Neural progenitor cell (in vitro differentiated cells): ENCODE measurements around the gene SEC14L1. TPM values are rescaled to one million over a fixed set of nuclear protein-coding genes. Genes with fewer than 3 reads are reported as not detected.

ENCODE experiments used
- DNase-seq: peaks from one replicate; pipeline ENCODE4 v3.0.0-alpha.2; 2016; ENCODE audit warnings: low spot score
- H2AFZ ChIP-seq: fragments of 200-600 bp; sonication (generic); replicated peaks from 2 replicates; pipeline ENCODE4 v1.6.1; 2016; ENCODE audit warnings: antibody characterized with exemption
- H3F3A ChIP-seq: fragments of 200-600 bp; sonication (generic); 2 replicates; pipeline ENCODE4 v1.6.1; 2016; ENCODE audit warnings: antibody characterized with exemption, low read depth
- H3K27ac ChIP-seq: fragments of 200-600 bp; sonication (generic); 2 replicates; pipeline ENCODE4 v1.5.1; 2016; ENCODE audit warnings: mild to moderate bottlenecking
- H3K27me3 ChIP-seq: fragments of 200-600 bp; sonication (generic); 2 replicates; pipeline ENCODE4 v1.6.1; 2016; ENCODE audit warnings: mild to moderate bottlenecking, moderate library complexity
- H3K36me3 ChIP-seq: fragments of 200-600 bp; sonication (generic); 2 replicates; pipeline ENCODE4 v1.5.1; 2016
- H3K4me1 ChIP-seq: fragments of 200-600 bp; sonication (generic); 2 replicates; pipeline ENCODE4 v1.6.1; 2016; ENCODE audit warnings: mixed run types
- H3K4me2 ChIP-seq: fragments of 200-600 bp; sonication (generic); 2 replicates; pipeline ENCODE4 v1.6.1; 2016
- H3K4me3 ChIP-seq: fragments of 200-600 bp; sonication (generic); 2 replicates; pipeline ENCODE4 v1.5.1; 2016
- H3K79me2 ChIP-seq: fragments of 200-600 bp; sonication (generic); 2 replicates; pipeline ENCODE4 v1.6.1; 2016; ENCODE audit warnings: low read depth
- H3K9ac ChIP-seq: fragments of 200-600 bp; sonication (generic); 2 replicates; pipeline ENCODE4 v1.6.1; 2016
- H3K9me3 ChIP-seq: fragments of 200-600 bp; sonication (generic); 2 replicates; pipeline ENCODE4 v1.5.1; 2016; ENCODE audit warnings: low read depth
- H4K20me1 ChIP-seq: fragments of 200-600 bp; sonication (generic); 2 replicates; pipeline ENCODE4 v1.6.1; 2016; ENCODE audit warnings: low read depth
- H3K27ac Mint-ChIP-seq: 3 replicates; pipeline ENCODE4 v1.8.0; 2021; ENCODE audit warnings: mixed read lengths
- H3K27me3 Mint-ChIP-seq: 2 replicates; pipeline ENCODE4 v1.8.0; 2022; ENCODE audit warnings: low read depth, mild to moderate bottlenecking, inconsistent platforms, moderate library complexity, mixed read lengths; ENCODE audit not compliant: insufficient read depth
- H3K36me3 Mint-ChIP-seq: 3 replicates; pipeline ENCODE4 v1.8.0; 2021; ENCODE audit warnings: mixed read lengths
- H3K4me1 Mint-ChIP-seq: 3 replicates; pipeline ENCODE4 v1.8.0; 2021; ENCODE audit warnings: mixed read lengths
- H3K4me3 Mint-ChIP-seq: 3 replicates; pipeline ENCODE4 v1.8.0; 2021; ENCODE audit warnings: mild to moderate bottlenecking, moderate library complexity, mixed read lengths
- H3K9me3 Mint-ChIP-seq: 3 replicates; pipeline ENCODE4 v1.8.0; 2020; ENCODE audit warnings: mixed read lengths
- EZH2 ChIP-seq: fragments of 200-600 bp; sonication (generic); IDR thresholded peaks from 2 replicates; pipeline ENCODE4 v1.6.1; 2017; ENCODE audit warnings: antibody characterized with exemption, mild to moderate bottlenecking, moderate library complexity
- EZH2phosphoT487 ChIP-seq: fragments of 200-600 bp; sonication (generic); IDR thresholded peaks from 2 replicates; pipeline ENCODE4 v1.6.1; 2017; ENCODE audit warnings: antibody characterized with exemption
- total RNA-seq: library from RNA; depleted of rRNA; stranded (reverse); fragments of >200 nt; gene quantifications from 2 replicates; pipeline ENCODE4 v1.2.3, GENCODE V29; 2015; ENCODE audit warnings: low replicate concordance
- TF ChIP-seq, protein P1 (sequence below): fragments of 200-600 bp; sonication (generic); IDR thresholded peaks from 2 replicates; pipeline ENCODE4 v1.5.1; 2017; ENCODE audit warnings: antibody characterized with exemption, mild to moderate bottlenecking

The SEC14L1 gene
- total RNA-seq, 1 donor from 2014 or later: 75.0 TPM

DNA sequence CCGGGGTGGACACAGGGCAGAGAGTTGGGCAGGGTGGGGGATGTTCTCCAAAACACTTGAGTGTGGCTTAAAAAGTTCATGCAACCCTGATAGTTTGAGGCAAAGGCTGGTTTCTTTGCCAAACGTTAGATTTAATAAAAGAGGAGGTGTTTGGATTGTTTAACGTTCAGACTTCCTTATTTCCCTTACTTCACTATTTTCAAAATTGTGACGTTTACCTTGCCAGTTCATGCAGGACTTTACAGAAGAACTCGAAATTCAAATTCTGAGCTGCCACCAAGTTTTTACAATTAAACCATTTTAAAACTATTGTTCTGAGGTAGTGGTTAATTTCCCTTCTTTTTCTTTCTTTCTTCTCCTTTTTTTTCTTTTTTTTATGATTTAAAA is 5.5 kb downstream of the SEC14L1 start:
- no peaks in the 10 kb centered on the region for H3K9me3 ChIP-seq
- H2AFZ ChIP-seq: no peak overlapping the region
- no peak for DNase-seq
- no peak overlapping the region for H3K4me3 ChIP-seq
- no peak overlapping the region for H3K27ac ChIP-seq
- peaks cover 71% of the 10 kb centered on the region for H3K79me2 ChIP-seq
- peak overlapping the region; percentile 70 for H3K27ac Mint-ChIP-seq
- H3K4me3 Mint-ChIP-seq: no peak overlapping the region
- H3K9ac ChIP-seq: no peak overlapping the region
- H3K27me3 ChIP-seq: no peaks in the 10 kb centered on the region
- peaks cover 23% of the 10 kb centered on the region for H3K36me3 Mint-ChIP-seq
- H3K27me3 Mint-ChIP-seq: no peaks in the 10 kb centered on the region
- peaks cover 15% of the 10 kb centered on the region for H3F3A ChIP-seq
- TF ChIP-seq EZH2phosphoT487 (no peak), EZH2 (no peak)
- TF ChIP-seq, protein P1, sequence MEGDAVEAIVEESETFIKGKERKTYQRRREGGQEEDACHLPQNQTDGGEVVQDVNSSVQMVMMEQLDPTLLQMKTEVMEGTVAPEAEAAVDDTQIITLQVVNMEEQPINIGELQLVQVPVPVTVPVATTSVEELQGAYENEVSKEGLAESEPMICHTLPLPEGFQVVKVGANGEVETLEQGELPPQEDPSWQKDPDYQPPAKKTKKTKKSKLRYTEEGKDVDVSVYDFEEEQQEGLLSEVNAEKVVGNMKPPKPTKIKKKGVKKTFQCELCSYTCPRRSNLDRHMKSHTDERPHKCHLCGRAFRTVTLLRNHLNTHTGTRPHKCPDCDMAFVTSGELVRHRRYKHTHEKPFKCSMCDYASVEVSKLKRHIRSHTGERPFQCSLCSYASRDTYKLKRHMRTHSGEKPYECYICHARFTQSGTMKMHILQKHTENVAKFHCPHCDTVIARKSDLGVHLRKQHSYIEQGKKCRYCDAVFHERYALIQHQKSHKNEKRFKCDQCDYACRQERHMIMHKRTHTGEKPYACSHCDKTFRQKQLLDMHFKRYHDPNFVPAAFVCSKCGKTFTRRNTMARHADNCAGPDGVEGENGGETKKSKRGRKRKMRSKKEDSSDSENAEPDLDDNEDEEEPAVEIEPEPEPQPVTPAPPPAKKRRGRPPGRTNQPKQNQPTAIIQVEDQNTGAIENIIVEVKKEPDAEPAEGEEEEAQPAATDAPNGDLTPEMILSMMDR: no peak
- peaks cover 33% of the 10 kb centered on the region for H3K4me1 ChIP-seq
- no peaks in the 10 kb centered on the region for H3K36me3 ChIP-seq
- peaks cover 50% of the 10 kb centered on the region for H3K4me1 Mint-ChIP-seq
- H4K20me1 ChIP-seq: peaks cover 78% of the 10 kb centered on the region
- no peaks in the 10 kb centered on the region for H3K9me3 Mint-ChIP-seq
- H3K4me2 ChIP-seq: no peak overlapping the region

GRCh38 chr17:77146882-77147281 is 6.1 kb downstream of the SEC14L1 start:
- peaks cover 23% of the 10 kb centered on the region for H3K36me3 Mint-ChIP-seq
- no peak overlapping the region for H3K27ac Mint-ChIP-seq
- no peak for DNase-seq
- no peak for TF ChIP-seq EZH2
- TF ChIP-seq, protein P1: no peak
- no peak for TF ChIP-seq EZH2phosphoT487
- Histone ChIP-seq H3K9me3 (no peaks in the 10 kb centered on the region), H3K4me1 (peaks cover 35% of the 10 kb centered on the region), H3K4me2 (peak overlapping the region; percentile 10), H3K9ac (no peak overlapping the region), H3K27me3 (no peaks in the 10 kb centered on the region), H3K36me3 (no peaks in the 10 kb centered on the region), H4K20me1 (peaks cover 74% of the 10 kb centered on the region), H2AFZ (no peak overlapping the region), H3K27ac (no peak overlapping the region), H3K4me3 (no peak overlapping the region), H3F3A (peaks cover 10% of the 10 kb centered on the region), H3K79me2 (peaks cover 71% of the 10 kb centered on the region)
- H3K27me3 Mint-ChIP-seq: no peaks in the 10 kb centered on the region
- H3K4me3 Mint-ChIP-seq: no peak overlapping the region
- peaks cover 46% of the 10 kb centered on the region for H3K4me1 Mint-ChIP-seq
- no peaks in the 10 kb centered on the region for H3K9me3 Mint-ChIP-seq

DNA sequence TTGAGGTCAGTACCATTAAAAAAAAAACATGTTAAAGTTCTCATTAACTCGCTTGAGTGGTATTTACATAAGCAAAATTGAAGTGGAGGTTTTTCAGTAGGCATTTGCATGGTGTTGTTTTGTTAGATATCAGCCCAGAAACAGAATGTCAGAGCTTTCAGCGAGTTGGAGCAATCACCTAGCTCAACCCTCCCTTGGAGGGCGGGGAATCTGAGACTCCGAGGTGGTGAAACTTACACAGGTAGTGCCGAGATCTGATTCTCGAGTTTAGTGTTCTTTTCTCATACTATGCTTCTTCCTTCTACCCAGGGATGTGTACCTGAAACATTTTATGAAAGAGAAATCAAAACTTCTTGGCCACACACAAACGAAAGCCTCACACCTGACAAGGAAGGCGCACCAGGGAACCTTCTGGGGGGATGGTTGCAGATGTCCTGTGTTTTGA is 6.6 kb downstream of the SEC14L1 start:
- no peak overlapping the region for H3K27ac ChIP-seq
- peaks cover 34% of the 10 kb centered on the region for H3K4me1 ChIP-seq
- H3K27me3 ChIP-seq: no peaks in the 10 kb centered on the region
- H3K4me3 Mint-ChIP-seq: no peak overlapping the region
- H3K9me3 Mint-ChIP-seq: no peaks in the 10 kb centered on the region
- H3K9me3 ChIP-seq: no peaks in the 10 kb centered on the region
- no peak overlapping the region for H3K9ac ChIP-seq
- H3K36me3 ChIP-seq: no peaks in the 10 kb centered on the region
- H3K4me3 ChIP-seq: no peak overlapping the region
- peaks cover 71% of the 10 kb centered on the region for H4K20me1 ChIP-seq
- peaks cover 42% of the 10 kb centered on the region for H3K4me1 Mint-ChIP-seq
- peaks cover 70% of the 10 kb centered on the region for H3K79me2 ChIP-seq
- no peak overlapping the region for H2AFZ ChIP-seq
- TF ChIP-seq EZH2phosphoT487 (no peak), EZH2 (no peak)
- peaks cover 10% of the 10 kb centered on the region for H3F3A ChIP-seq
- H3K36me3 Mint-ChIP-seq: peaks cover 23% of the 10 kb centered on the region
- no peak for DNase-seq
- peak overlapping the region; percentile 10 for H3K4me2 ChIP-seq
- H3K27me3 Mint-ChIP-seq: no peaks in the 10 kb centered on the region
- no peak overlapping the region for H3K27ac Mint-ChIP-seq

- Histone ChIP-seq H3K36me3 (no peaks in the 10 kb centered on the region), H3K27ac (no peak overlapping the region), H3K27me3 (no peaks in the 10 kb centered on the region), H3K4me1 (peaks cover 43% of the 10 kb centered on the region), H4K20me1 (peaks cover 72% of the 10 kb centered on the region), H3K4me2 (no peak overlapping the region), H3F3A (peaks cover 10% of the 10 kb centered on the region), H2AFZ (no peak overlapping the region), H3K79me2 (peaks cover 70% of the 10 kb centered on the region), H3K4me3 (no peak overlapping the region), H3K9ac (no peak overlapping the region), H3K9me3 (no peaks in the 10 kb centered on the region)
- H3K9me3 Mint-ChIP-seq: no peaks in the 10 kb centered on the region
- DNase-seq: no peak
- TF ChIP-seq, protein P1: no peak
- TF ChIP-seq EZH2 (no peak), EZH2phosphoT487 (no peak)
- H3K4me1 Mint-ChIP-seq: peaks cover 44% of the 10 kb centered on the region
- H3K27ac Mint-ChIP-seq: no peak overlapping the region
- H3K4me3 Mint-ChIP-seq: no peak overlapping the region
- H3K36me3 Mint-ChIP-seq: peaks cover 26% of the 10 kb centered on the region
- H3K27me3 Mint-ChIP-seq: no peaks in the 10 kb centered on the region
These were observed 7.5 kb downstream of the SEC14L1 start for GRCh38 chr17:77148077-77148939.
